NCI-H748 treated with DMSO at 0.1 percent for 48 hours (cell line): ENCODE measurements around the gene DNAL1.
"Not testable (repeated sequence)": the region's sequence is repeated elsewhere in the genome, so short reads cannot be mapped to it uniquely, and the experiment has no call there.

Experiments
- DNase-seq: peaks from one replicate; lab custom pipeline; 2025; lab: John Stamatoyannopoulos, UW

The DNAL1 gene

GRCh38 chr14:73644531-73645247 is at the start of gene DNAL1:
Gene DNAL1, plus strand, starts transcription at chr14:73644986. Its CDS starts 54 bp downstream, at chr14:73645040.
- peak; percentile 90 for DNase-seq

- DNase-seq, result no peak
Observed at GRCh38 chr14:73599499-73599898, 45.3 kb upstream of the DNAL1 start.

GRCh38 chr14:73602994-73603393 is 41.8 kb upstream of the DNAL1 start:
- no peak for DNase-seq

GRCh38 chr14:73606271-73606670 is 38.5 kb upstream of the DNAL1 start:
- DNase-seq, result no peak

GRCh38 chr14:73607241-73607640 is 37.5 kb upstream of the DNAL1 start:
- DNase-seq, result no peak

- no peak for DNase-seq
Observed at GRCh38 chr14:73610687-73611086, 34.1 kb upstream of the DNAL1 start.

GRCh38 chr14:73612339-73613045 is 32.3 kb upstream of the DNAL1 start, which contains the start of gene ACOT6:
Gene ACOT6, plus strand, starts transcription at chr14:73612517. Its CDS starts 55 bp downstream, at chr14:73612572.
- peak; percentile 18 for DNase-seq

GRCh38 chr14:73613046-73613383 is 31.8 kb upstream of the DNAL1 start:
- peak; percentile 9 for DNase-seq

- no peak for DNase-seq
Observed at GRCh38 chr14:73613419-73613963, 31.3 kb upstream of the DNAL1 start.

- DNase-seq, result no peak
Observed at GRCh38 chr14:73616831-73617230, 28.0 kb upstream of the DNAL1 start.

- no peak for DNase-seq
Observed at GRCh38 chr14:73619524-73619923, 25.3 kb upstream of the DNAL1 start.

- DNase-seq, result no peak
Observed at GRCh38 chr14:73620268-73620667, 24.5 kb upstream of the DNAL1 start.

- no peak for DNase-seq
Observed at GRCh38 chr14:73623504-73624054, 21.2 kb upstream of the DNAL1 start.

- no peak for DNase-seq
Observed at GRCh38 chr14:73625706-73626105, 19.1 kb upstream of the DNAL1 start.

GRCh38 chr14:73627151-73627558 is 17.6 kb upstream of the DNAL1 start:
- no peak for DNase-seq

- DNase-seq, result no peak
Observed at GRCh38 chr14:73630009-73630780, 14.6 kb upstream of the DNAL1 start.

- DNase-seq, result peak; percentile 32
Observed at GRCh38 chr14:73633116-73634010, 11.4 kb upstream of the DNAL1 start.

- peak; percentile 44 for DNase-seq
Observed at GRCh38 chr14:73634011-73634833, 10.6 kb upstream of the DNAL1 start.

- not testable (repeated sequence) for DNase-seq
Observed at GRCh38 chr14:73636355-73636754, 8.4 kb upstream of the DNAL1 start.

- no peak for DNase-seq
Observed at GRCh38 chr14:73637830-73638229, 7.0 kb upstream of the DNAL1 start.
